Measurements from ENCODE around the gene AMBP. TPM values are rescaled to one million over a fixed set of nuclear protein-coding genes. Genes with fewer than 3 reads are reported as not detected.
A peak's percentile ranks its signal among the peaks of the same experiment; 100 is the strongest.

AMBP gene
- total RNA-seq, 2 experiments from 2014 or later, result not detected

DNA sequence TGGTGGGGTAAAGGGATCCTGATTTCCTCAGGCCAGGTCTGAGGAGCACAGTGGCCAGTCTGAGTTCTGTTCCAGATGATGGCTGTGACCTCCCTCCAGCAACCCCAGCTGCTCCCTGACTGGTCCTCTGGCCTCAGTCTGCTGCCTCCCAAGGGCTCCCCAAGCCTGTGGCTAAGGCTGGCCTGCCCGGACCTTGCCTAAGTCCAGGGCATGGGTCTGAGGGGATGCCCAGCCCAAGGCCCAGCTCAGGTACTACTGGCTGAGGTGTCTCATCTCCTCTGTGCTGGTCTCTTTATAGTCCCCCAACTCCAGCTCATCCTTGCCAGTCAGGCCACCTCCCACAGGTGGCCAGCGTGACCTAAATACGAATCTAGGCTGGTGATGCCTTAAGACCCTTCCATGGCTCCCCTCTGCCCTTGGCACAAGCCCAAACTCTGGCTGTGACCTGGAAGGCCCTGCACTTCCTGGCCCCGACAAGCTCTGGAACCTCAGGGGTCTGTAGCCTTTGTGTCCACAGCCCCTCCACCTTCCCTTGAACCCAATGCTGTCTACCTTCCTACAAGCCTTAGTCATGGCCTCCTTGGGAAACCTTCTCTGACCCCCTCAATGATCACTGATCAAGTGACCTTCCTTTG lies 11.2 kb upstream of the AMBP start:
- intact Hi-C loops (cut with DNase I, micrococcal nuclease), result no loop called here
- TF ChIP-seq, protein P1, sequence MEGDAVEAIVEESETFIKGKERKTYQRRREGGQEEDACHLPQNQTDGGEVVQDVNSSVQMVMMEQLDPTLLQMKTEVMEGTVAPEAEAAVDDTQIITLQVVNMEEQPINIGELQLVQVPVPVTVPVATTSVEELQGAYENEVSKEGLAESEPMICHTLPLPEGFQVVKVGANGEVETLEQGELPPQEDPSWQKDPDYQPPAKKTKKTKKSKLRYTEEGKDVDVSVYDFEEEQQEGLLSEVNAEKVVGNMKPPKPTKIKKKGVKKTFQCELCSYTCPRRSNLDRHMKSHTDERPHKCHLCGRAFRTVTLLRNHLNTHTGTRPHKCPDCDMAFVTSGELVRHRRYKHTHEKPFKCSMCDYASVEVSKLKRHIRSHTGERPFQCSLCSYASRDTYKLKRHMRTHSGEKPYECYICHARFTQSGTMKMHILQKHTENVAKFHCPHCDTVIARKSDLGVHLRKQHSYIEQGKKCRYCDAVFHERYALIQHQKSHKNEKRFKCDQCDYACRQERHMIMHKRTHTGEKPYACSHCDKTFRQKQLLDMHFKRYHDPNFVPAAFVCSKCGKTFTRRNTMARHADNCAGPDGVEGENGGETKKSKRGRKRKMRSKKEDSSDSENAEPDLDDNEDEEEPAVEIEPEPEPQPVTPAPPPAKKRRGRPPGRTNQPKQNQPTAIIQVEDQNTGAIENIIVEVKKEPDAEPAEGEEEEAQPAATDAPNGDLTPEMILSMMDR (IDR thresholded peaks at IDR 0.05), result no peak
- Histone ChIP-seq H3K9me3 (ENCODE audit: control insufficient read depth in 1 of 2, insufficient read depth in 1 of 2, low read length in 2 of 2) (no peaks in the 10 kb centered on the region), H3K36me3 (ENCODE audit: insufficient read depth, low read length) (no peaks in the 10 kb centered on the region), H3K4me1 (ENCODE audit: insufficient read depth, low read length) (no peaks in the 10 kb centered on the region), H3K27me3 (ENCODE audit: control insufficient read depth in 1 of 2, insufficient read depth in 2 of 2, low read length in 2 of 2) (no peaks in the 10 kb centered on the region), H3K27ac (ENCODE audit: low read depth in 1 of 2, low read length in 2 of 2) (no peak overlapping the region), H3K4me3 (ENCODE audit: low read length) (no peak overlapping the region)
- Mint-ChIP-seq H3K27ac (no peak overlapping the region), H3K27me3 (peaks cover 45% of the 10 kb centered on the region), H3K4me3 (no peak overlapping the region), H3K36me3 (ENCODE audit: low read depth) (no peaks in the 10 kb centered on the region), H3K4me1 (ENCODE audit: low read depth) (no peaks in the 10 kb centered on the region), H3K9me3 (no peaks in the 10 kb centered on the region)
- CTCF ChIA-PET, result no interaction called here
- peak in 1 of 14 experiments; percentile 23 for DNase-seq
- no peak for ATAC-seq (ENCODE audit: poor library complexity)
- POLR2A ChIA-PET, result no interaction called here

DNA sequence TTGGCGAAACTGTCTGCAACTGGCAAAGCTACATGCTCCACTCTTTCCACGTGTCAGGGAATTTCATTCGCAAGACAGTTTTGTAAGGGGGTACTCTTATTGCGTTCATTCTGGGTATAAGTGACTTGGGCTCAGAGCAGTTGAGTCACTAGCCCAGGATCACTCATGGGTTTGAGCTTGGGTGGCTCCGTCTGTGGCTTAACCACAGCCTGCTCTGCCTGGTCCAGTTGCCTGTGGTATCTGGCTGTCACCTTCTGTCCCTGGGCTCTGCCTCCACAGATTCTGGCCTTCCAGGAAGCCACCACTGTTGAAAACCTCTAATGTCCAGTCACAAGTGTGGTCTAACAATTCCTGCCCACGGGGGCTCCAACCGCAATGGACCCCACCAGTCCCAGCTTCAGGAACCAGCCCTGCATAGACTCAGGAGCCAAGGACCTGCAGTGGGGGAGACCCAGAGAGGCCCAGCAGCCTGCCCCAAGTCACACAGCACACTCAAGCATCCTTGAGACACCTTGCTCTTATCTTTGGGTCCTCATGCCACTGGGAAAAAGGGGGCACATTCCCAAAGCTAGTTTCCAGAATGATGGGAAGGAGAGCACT lies 10.6 kb upstream of the AMBP start:
- Mint-ChIP-seq H3K27me3 (peaks cover 40% of the 10 kb centered on the region), H3K9me3 (no peaks in the 10 kb centered on the region), H3K36me3 (ENCODE audit: low read depth) (no peaks in the 10 kb centered on the region), H3K4me1 (ENCODE audit: low read depth) (no peaks in the 10 kb centered on the region), H3K4me3 (no peak overlapping the region), H3K27ac (no peak overlapping the region)
- H3K9me3 ChIP-seq (ENCODE audit: control insufficient read depth in 1 of 2, insufficient read depth in 1 of 2, low read length in 2 of 2), result no peaks in the 10 kb centered on the region
- no peaks in the 10 kb centered on the region for H3K36me3 ChIP-seq (ENCODE audit: insufficient read depth, low read length)
- no peak overlapping the region for H3K4me3 ChIP-seq (ENCODE audit: low read length)
- ChIA-PET CTCF (no interaction called here), POLR2A (no interaction called here)
- no peak for ATAC-seq (ENCODE audit: poor library complexity)
- DNase-seq, result peak in 1 of 14 experiments; percentile 7
- no peaks in the 10 kb centered on the region for H3K27me3 ChIP-seq (ENCODE audit: control insufficient read depth in 1 of 2, insufficient read depth in 2 of 2, low read length in 2 of 2)
- intact Hi-C loops (cut with DNase I, micrococcal nuclease), result no loop called here
- H3K27ac ChIP-seq (ENCODE audit: low read depth in 1 of 2, low read length in 2 of 2), result no peak overlapping the region
- H3K4me1 ChIP-seq (ENCODE audit: insufficient read depth, low read length), result no peaks in the 10 kb centered on the region
- TF ChIP-seq, protein P1 (IDR thresholded peaks at IDR 0.05), result no peak

DNA sequence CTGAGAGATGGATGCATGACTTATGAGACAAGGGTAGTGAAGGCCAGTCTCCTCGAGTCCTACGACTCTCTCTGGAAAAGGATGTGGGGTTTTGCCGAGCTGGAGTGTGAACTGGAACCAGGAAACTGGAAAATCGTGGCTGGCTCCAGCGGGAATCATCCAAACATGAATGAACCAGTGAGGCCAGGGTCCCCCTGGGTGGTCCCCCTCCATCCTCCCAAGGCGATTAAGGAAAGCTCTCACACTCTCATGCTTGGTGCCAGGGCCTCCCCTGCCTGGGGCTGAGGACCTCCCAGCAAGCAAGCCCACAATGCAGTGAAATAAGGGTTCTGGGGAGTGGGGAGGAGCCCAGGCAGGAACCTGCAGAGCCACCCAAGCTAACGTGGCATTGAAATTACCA lies 9.6 kb upstream of the AMBP start:
- Mint-ChIP-seq H3K9me3 (no peaks in the 10 kb centered on the region), H3K4me1 (ENCODE audit: low read depth) (no peaks in the 10 kb centered on the region), H3K4me3 (no peak overlapping the region), H3K27me3 (peaks cover 32% of the 10 kb centered on the region), H3K27ac (no peak overlapping the region), H3K36me3 (ENCODE audit: low read depth) (no peaks in the 10 kb centered on the region)
- no peak for ATAC-seq (ENCODE audit: poor library complexity)
- CTCF ChIA-PET, result no interaction called here
- POLR2A ChIA-PET, result no interaction called here
- H3K27me3 ChIP-seq (ENCODE audit: control insufficient read depth in 1 of 2, insufficient read depth in 2 of 2, low read length in 2 of 2), result no peaks in the 10 kb centered on the region
- H3K9me3 ChIP-seq (ENCODE audit: control insufficient read depth in 1 of 2, insufficient read depth in 1 of 2, low read length in 2 of 2), result no peaks in the 10 kb centered on the region
- DNase-seq, result no peak
- H3K36me3 ChIP-seq (ENCODE audit: insufficient read depth, low read length), result no peaks in the 10 kb centered on the region
- no peak overlapping the region for H3K4me3 ChIP-seq (ENCODE audit: low read length)
- intact Hi-C loops (cut with DNase I, micrococcal nuclease), result no loop called here
- H3K4me1 ChIP-seq (ENCODE audit: insufficient read depth, low read length), result no peaks in the 10 kb centered on the region
- no peak overlapping the region for H3K27ac ChIP-seq (ENCODE audit: low read depth in 1 of 2, low read length in 2 of 2)
- TF ChIP-seq, protein P1 (IDR thresholded peaks at IDR 0.05), result no peak
